Vein endothelial cell (primary cell): ENCODE results near the gene TTLL1. TPM values are rescaled to one million over a fixed set of nuclear protein-coding genes. Genes with fewer than 3 reads are reported as not detected.

Experiments used
- total RNA-seq: library from RNA; depleted of rRNA; stranded (reverse); fragments of >200 nt; gene quantifications from 2 replicates; pipeline ENCODE4 v1.2.3, GENCODE V29; 2012

TTLL1 gene
- total RNA-seq: 9.8 and 12.7 TPM in 2 replicates

GRCh38 chr22:43088984-43089717 lies at the start of gene TTLL1:
Gene TTLL1 (minus strand): TSS chr22:43089391. CDS start chr22:43075586, 13,805 bp downstream.

GRCh38 chr22:43110444-43110926 lies 21.3 kb upstream of the TTLL1 start, which contains the start of gene BIK:
Gene BIK (plus strand): TSS chr22:43110750. CDS start chr22:43124023, 13,273 bp downstream.

GRCh38 chr22:43014869-43015676 lies 74.1 kb downstream of the TTLL1 start, which contains the start of gene PACSIN2:
Gene PACSIN2 (minus strand): TSS chr22:43015149. CDS start chr22:42912080, 103,069 bp downstream.

Other genes starting within 250 kb of the TTLL1 start
- 53.9 TPM in 2 replicates for gene ARFGAP3, start 232.1 kb downstream of the TTLL1 start, total RNA-seq
- gene PACSIN2, start 74.2 kb downstream of the TTLL1 start, total RNA-seq: 58.1 and 69.5 TPM in 2 replicates
- 0.76 and 1.6 TPM in 2 replicates for gene BIK, start 21.4 kb upstream of the TTLL1 start, total RNA-seq
- 18.0 and 18.6 TPM in 2 replicates for gene MCAT, start 54.0 kb upstream of the TTLL1 start, total RNA-seq
- 371 and 430 TPM in 2 replicates for gene TSPO, start 62.2 kb upstream of the TTLL1 start, total RNA-seq
- 42.7 and 49.0 TPM in 2 replicates for gene TTLL12, start 97.7 kb upstream of the TTLL1 start, total RNA-seq